HL-60 (cell line): ENCODE data around the gene OXLD1.

ENCODE experiments used
- DNase-seq, 2 experiments: peaks; one replicate each; pipeline ENCODE4 v3.0.0-alpha.2; 2010 to 2020; ENCODE audit warnings: low read depth in 1 of 2, low spot score in 1 of 2
- H3K27ac ChIP-seq: fragments of 250-450 bp; sonication (Bioruptor Pico); replicated peaks from 2 replicates; pipeline ENCODE4 v1.5.1; 2020; ENCODE audit warnings: mild to moderate bottlenecking, moderate library complexity
- H3K27me3 ChIP-seq: fragments of 250-450 bp; sonication (Bioruptor Pico); 2 replicates; pipeline ENCODE4 v1.5.1; 2021; ENCODE audit warnings: mild to moderate bottlenecking, moderate library complexity; ENCODE audit not compliant: insufficient read depth, poor library complexity, severe bottlenecking
- H3K4me3 ChIP-seq: replicated peaks from 2 replicates; pipeline ENCODE4 v1.5.1; 2011; ENCODE audit warnings: mild to moderate bottlenecking, control low read depth, low read length; ENCODE audit not compliant: insufficient read depth
- CTCF ChIP-seq: IDR thresholded peaks from one replicate; pipeline ENCODE4 v1.5.1; 2011; ENCODE audit warnings: low read length, control low read depth, inconsistent platforms; ENCODE audit not compliant: insufficient read depth
- GABPA ChIP-seq: IDR thresholded peaks from 2 replicates; pipeline ENCODE4 v1.6.1; 2012; ENCODE audit warnings: low read depth
- POLR2AphosphoS5 ChIP-seq: IDR thresholded peaks from 2 replicates; pipeline ENCODE4 v1.6.1; 2012; ENCODE audit warnings: low read depth
- REST ChIP-seq: IDR thresholded peaks from 2 replicates; pipeline ENCODE4 v1.6.1; 2012; ENCODE audit warnings: low read depth; ENCODE audit not compliant: insufficient replicate concordance
- SPI1 ChIP-seq: IDR thresholded peaks from 2 replicates; pipeline ENCODE4 v1.6.1; 2012; ENCODE audit warnings: low read depth, mild to moderate bottlenecking, borderline replicate concordance
- long read RNA-seq: library from polyadenylated mRNA; unstranded; transcript quantifications from one replicate; pipeline ENCODE4 v2.0.0, GENCODE V29; 2020

Gene OXLD1
- long read RNA-seq, transcript OXLD1-204 (2 exons, 923 nt): minor isoform, 10 of 245 reads
- long read RNA-seq, transcript OXLD1-206 (1 exons, 1,600 nt): major isoform, 189 of 245 reads
- long read RNA-seq, transcript OXLD1-207 (2 exons, 821 nt): minor isoform, 17 of 245 reads
- long read RNA-seq, transcript OXLD1-201 (2 exons, 620 nt): minor isoform, 17 of 245 reads
- long read RNA-seq, partial matches to known transcripts: 0 of 245 reads
- long read RNA-seq, other reads (novel, unspliced or antisense): 2 of 245 reads

GRCh38 chr17:81666342-81667191 lies at the start of gene OXLD1, which contains the start of gene CCDC137:
OXLD1 (minus strand) TSS chr17:81666605; CDS start chr17:81666577, 28 bp downstream.
CCDC137 (plus strand) TSS chr17:81666737; CDS start chr17:81666767, 30 bp downstream.
- Histone ChIP-seq H3K27ac (peak within 1 kb of the TSS; percentile 93), H3K27me3 (no peaks in the 10 kb centered on the region), H3K4me3 (peak within 1 kb of the TSS; percentile 93)
- TF ChIP-seq POLR2AphosphoS5 (peak; percentile 97), GABPA (peak; percentile 94), CTCF (no peak), SPI1 (peak; percentile 97), REST (peak; percentile 55)
- peak; percentile 97 to 99 for DNase-seq

- DNase-seq: no peak
- Histone ChIP-seq H3K27me3 (no peaks in the 10 kb centered on the region), H3K4me3 (no peak overlapping the region), H3K27ac (no peak overlapping the region)
- no peak for TF ChIP-seq CTCF
- no peak for TF ChIP-seq GABPA
- TF ChIP-seq REST: no peak
Measured at GRCh38 chr17:81715107-81715871, 48.9 kb upstream of the OXLD1 start.

- no peak for TF ChIP-seq CTCF
- no peak for TF ChIP-seq SPI1
- no peak for TF ChIP-seq POLR2AphosphoS5
- no peak for TF ChIP-seq GABPA
- no peak for TF ChIP-seq REST
Measured at GRCh38 chr17:81714412-81715106, 48.2 kb upstream of the OXLD1 start.

More at GRCh38 chr17:81714412-81715106, 48.2 kb upstream of the OXLD1 start:
- no peak overlapping the region; the same call in 1 of the 2 replicates for H3K4me3 ChIP-seq
- H3K27me3 ChIP-seq: no peaks in the 10 kb centered on the region
- no peak for DNase-seq
- no peak overlapping the region; the same call in 1 of the 2 replicates for H3K27ac ChIP-seq
